H9 (cell line): ENCODE data around the gene ADSS1. TPM values are rescaled to one million over a fixed set of nuclear protein-coding genes. Genes with fewer than 3 reads are reported as not detected.

Experiments used
- DNase-seq: peaks from one replicate; pipeline ENCODE4 v3.0.0-alpha.2; 2017
- H2AFZ ChIP-seq: one replicate; pipeline ENCODE4 v1.6.1; 2013; ENCODE audit warnings: mild to moderate bottlenecking, low read length, control low read depth, moderate library complexity
- H2AK5ac ChIP-seq: 2 replicates; pipeline ENCODE4 v1.6.1; 2013; ENCODE audit warnings: low read length, control low read depth, mixed read lengths; ENCODE audit not compliant: insufficient read length
- H2BK120ac ChIP-seq: one replicate; pipeline ENCODE4 v1.6.1; 2013; ENCODE audit warnings: low read depth, mild to moderate bottlenecking, low read length, control low read depth, inconsistent platforms; ENCODE audit not compliant: poor library complexity, severe bottlenecking
- H2BK12ac ChIP-seq: 2 replicates; pipeline ENCODE4 v1.6.1; 2013; ENCODE audit warnings: low read length, control low read depth, mixed read lengths, low read depth; ENCODE audit not compliant: insufficient read length
- H2BK15ac ChIP-seq: 2 replicates; pipeline ENCODE4 v1.6.1; 2013; ENCODE audit warnings: low read depth, low read length, control low read depth
- H2BK20ac ChIP-seq: one replicate; pipeline ENCODE4 v1.6.1; 2013; ENCODE audit warnings: low read depth, mild to moderate bottlenecking, low read length, control low read depth, inconsistent platforms; ENCODE audit not compliant: poor library complexity, severe bottlenecking
- H2BK5ac ChIP-seq: 2 replicates; pipeline ENCODE4 v1.6.1; 2013; ENCODE audit warnings: low read length, control low read depth, mixed read lengths; ENCODE audit not compliant: insufficient read length
- H3K14ac ChIP-seq: 2 replicates; pipeline ENCODE4 v1.6.1; 2013; ENCODE audit warnings: low read length, control low read depth; ENCODE audit not compliant: insufficient read depth
- H3K18ac ChIP-seq: 2 replicates; pipeline ENCODE4 v1.6.1; 2013; ENCODE audit warnings: low read depth, mild to moderate bottlenecking, mixed read lengths, low read length, control low read depth; ENCODE audit not compliant: insufficient read length
- H3K23ac ChIP-seq: 2 replicates; pipeline ENCODE4 v1.6.1; 2013; ENCODE audit warnings: low read length, control low read depth, mixed read lengths, low read depth; ENCODE audit not compliant: insufficient read length
- H3K23me2 ChIP-seq: 2 replicates; pipeline ENCODE4 v1.6.1; 2013; ENCODE audit warnings: low read depth, mild to moderate bottlenecking, mixed read lengths, low read length, control low read depth; ENCODE audit not compliant: insufficient read length, poor library complexity, severe bottlenecking
- H3K27ac ChIP-seq: 2 replicates; pipeline ENCODE4 v1.5.1; 2013; ENCODE audit warnings: low read length, control low read depth, mixed read lengths, low read depth; ENCODE audit not compliant: insufficient read length
- H3K27me3 ChIP-seq: 2 replicates; pipeline ENCODE4 v1.6.1; 2013; ENCODE audit warnings: low read length, control low read depth, inconsistent platforms; ENCODE audit not compliant: insufficient read depth
- H3K4ac ChIP-seq: 2 replicates; pipeline ENCODE4 v1.6.1; 2013; ENCODE audit warnings: low read depth, mild to moderate bottlenecking, control low read depth, inconsistent platforms, low read length, moderate library complexity
- H3K4me1 ChIP-seq: 2 replicates; pipeline ENCODE4 v1.6.1; 2013; ENCODE audit warnings: low read length, control low read depth, inconsistent platforms; ENCODE audit not compliant: insufficient read depth
- H3K4me2 ChIP-seq: 2 replicates; pipeline ENCODE4 v1.6.1; 2013; ENCODE audit warnings: low read length, control low read depth, mixed read lengths; ENCODE audit not compliant: insufficient read length, insufficient read depth
- H3K56ac ChIP-seq: 2 replicates; pipeline ENCODE4 v1.6.1; 2013; ENCODE audit warnings: low read depth, mild to moderate bottlenecking, mixed read lengths, low read length, control low read depth; ENCODE audit not compliant: insufficient read length
- H3K79me1 ChIP-seq: 2 replicates; pipeline ENCODE4 v1.6.1; 2013; ENCODE audit warnings: low read depth, mild to moderate bottlenecking, moderate library complexity, low read length, control low read depth, inconsistent platforms; ENCODE audit not compliant: insufficient read depth, poor library complexity, severe bottlenecking
- H3K79me2 ChIP-seq: 2 replicates; pipeline ENCODE4 v1.6.1; 2013; ENCODE audit warnings: low read length, control low read depth, inconsistent platforms; ENCODE audit not compliant: insufficient read depth
- H3K9ac ChIP-seq: 2 replicates; pipeline ENCODE4 v1.6.1; 2013; ENCODE audit warnings: low read length, control low read depth, mixed read lengths; ENCODE audit not compliant: insufficient read length; ENCODE audit errors: extremely low read depth
- H3K9me3 ChIP-seq: one replicate; pipeline ENCODE4 v1.6.1; 2013; ENCODE audit warnings: low read depth, low read length, inconsistent platforms; ENCODE audit not compliant: control insufficient read depth
- H3T11ph ChIP-seq: one replicate; pipeline ENCODE4 v1.6.1; 2013; ENCODE audit warnings: mild to moderate bottlenecking, low read length, control low read depth, inconsistent platforms
- H4K20me1 ChIP-seq: one replicate; pipeline ENCODE4 v1.6.1; 2013; ENCODE audit not compliant: control insufficient read depth, insufficient read length, insufficient read depth
- H4K5ac ChIP-seq: 2 replicates; pipeline ENCODE4 v1.6.1; 2013; ENCODE audit warnings: low read depth, mild to moderate bottlenecking, mixed read lengths, low read length, control low read depth; ENCODE audit not compliant: insufficient read length
- H4K8ac ChIP-seq: replicated peaks from 2 replicates; pipeline ENCODE4 v1.6.1; 2013; ENCODE audit warnings: low read length, control low read depth, mixed read lengths, low read depth; ENCODE audit not compliant: insufficient read length
- H4K91ac ChIP-seq: 2 replicates; pipeline ENCODE4 v1.6.1; 2013; ENCODE audit warnings: low read depth, mild to moderate bottlenecking, moderate library complexity, mixed read lengths, low read length, control low read depth; ENCODE audit not compliant: insufficient read length
- H3K27ac Mint-ChIP-seq, 3 experiments: 2 replicates in 2 of 3; 3 replicates in 1 of 3; pipeline ENCODE4 v1.8.0; 2020 to 2021; ENCODE audit warnings: mixed read lengths in 3 of 3, mild to moderate bottlenecking in 1 of 3, moderate library complexity in 1 of 3
- H3K27me3 Mint-ChIP-seq: 2 replicates; pipeline ENCODE4 v1.8.0; 2021; ENCODE audit warnings: low read depth, mild to moderate bottlenecking, moderate library complexity, mixed read lengths
- H3K36me3 Mint-ChIP-seq, 3 experiments: 2 replicates in 2 of 3; 3 replicates in 1 of 3; pipeline ENCODE4 v1.8.0; 2020 to 2021; ENCODE audit warnings: low read depth in 3 of 3, mixed read lengths in 3 of 3; ENCODE audit not compliant: insufficient read depth in 1 of 3
- H3K4me1 Mint-ChIP-seq, 2 experiments: 2 replicates each; pipeline ENCODE4 v1.8.0; 2020; ENCODE audit warnings: mixed read lengths in 2 of 2
- H3K4me3 Mint-ChIP-seq, 2 experiments: 2 replicates in 1 of 2; 3 replicates in 1 of 2; pipeline ENCODE4 v1.8.0; 2020 to 2021; ENCODE audit warnings: mild to moderate bottlenecking in 2 of 2, mixed read lengths in 2 of 2, moderate library complexity in 1 of 2
- H3K9me3 Mint-ChIP-seq, 2 experiments: 2 replicates in 1 of 2; 3 replicates in 1 of 2; pipeline ENCODE4 v1.8.0; 2020; ENCODE audit warnings: mild to moderate bottlenecking in 2 of 2, mixed read lengths in 2 of 2, moderate library complexity in 1 of 2
- WGBS: extraction: QIAGEN DNeasy Blood & Tissue Kit; methylation state at CpG from one replicate; pipeline ENCODE4 v1.1.7; 2013; ENCODE audit warnings: missing lambda C conversion rate, low lambda C conversion rate, mixed read lengths; ENCODE audit not compliant: insufficient read length; ENCODE audit errors: extremely low coverage; 5-methylcytosine and 5-hydroxymethylcytosine counted together
- total RNA-seq: library from RNA; stranded (reverse); gene quantifications from 2 replicates; pipeline ENCODE4 v1.2.1, GENCODE V29; 2021
- TF ChIP-seq, protein P1 (sequence below): fragments of 200-600 bp; sonication (generic); conservative IDR thresholded peaks from 3 replicates; pipeline ENCODE4 v1.8.0; 2021; ENCODE audit warnings: antibody characterized with exemption, mild to moderate bottlenecking

ADSS1 gene
- total RNA-seq, 1 experiment from 2014 or later: 8.5 TPM

DNA sequence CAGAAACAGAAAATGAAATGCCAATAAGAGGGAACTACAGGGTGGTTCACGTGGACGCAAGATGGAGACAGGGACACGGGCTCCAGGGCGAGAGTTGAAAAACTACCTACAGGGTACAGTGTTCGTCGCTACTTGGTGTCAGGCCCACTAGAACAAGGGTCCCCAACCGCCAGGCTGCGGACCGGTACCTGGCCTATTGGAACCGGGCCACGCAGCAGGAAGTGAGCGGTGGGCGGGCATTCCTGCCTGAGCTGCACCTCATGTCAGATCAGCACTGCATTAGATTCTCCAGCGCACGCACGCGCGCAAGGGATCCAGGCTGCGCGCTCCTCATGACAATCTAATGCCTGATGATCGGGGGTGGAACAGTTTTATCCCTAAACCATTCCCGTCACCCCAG, 19.8 kb upstream of the ADSS1 start:
- Histone ChIP-seq H3K56ac (no peak overlapping the region), H2AK5ac (no peak overlapping the region), H3K14ac (no peak overlapping the region), H2BK12ac (no peak overlapping the region), H3K79me2 (no peaks in the 10 kb centered on the region), H4K5ac (no peak overlapping the region), H3K9ac (no peak overlapping the region), H4K91ac (no peak overlapping the region), H3K23me2 (no peaks in the 10 kb centered on the region), H3K79me1 (no peaks in the 10 kb centered on the region), H3K9me3 (no peaks in the 10 kb centered on the region), H2BK20ac (no peak overlapping the region), H2AFZ (no peak overlapping the region), H3T11ph (no peak overlapping the region), H4K8ac (no peak overlapping the region), H3K4me2 (no peak overlapping the region), H3K4me1 (no peaks in the 10 kb centered on the region), H4K20me1 (no peaks in the 10 kb centered on the region), H3K18ac (no peak overlapping the region), H3K23ac (no peak overlapping the region), H3K27me3 (no peaks in the 10 kb centered on the region), H3K4ac (no peak overlapping the region), H2BK5ac (no peak overlapping the region), H2BK15ac (no peak overlapping the region), H2BK120ac (no peak overlapping the region), H3K27ac (no peak overlapping the region)
- peaks cover 7 to 12% of the 10 kb centered on the region in 2 experiments for H3K9me3 Mint-ChIP-seq
- H3K36me3 Mint-ChIP-seq: peaks cover 23 to 28% (median 24%) of the 10 kb centered on the region in 3 experiments
- TF ChIP-seq, protein P1, sequence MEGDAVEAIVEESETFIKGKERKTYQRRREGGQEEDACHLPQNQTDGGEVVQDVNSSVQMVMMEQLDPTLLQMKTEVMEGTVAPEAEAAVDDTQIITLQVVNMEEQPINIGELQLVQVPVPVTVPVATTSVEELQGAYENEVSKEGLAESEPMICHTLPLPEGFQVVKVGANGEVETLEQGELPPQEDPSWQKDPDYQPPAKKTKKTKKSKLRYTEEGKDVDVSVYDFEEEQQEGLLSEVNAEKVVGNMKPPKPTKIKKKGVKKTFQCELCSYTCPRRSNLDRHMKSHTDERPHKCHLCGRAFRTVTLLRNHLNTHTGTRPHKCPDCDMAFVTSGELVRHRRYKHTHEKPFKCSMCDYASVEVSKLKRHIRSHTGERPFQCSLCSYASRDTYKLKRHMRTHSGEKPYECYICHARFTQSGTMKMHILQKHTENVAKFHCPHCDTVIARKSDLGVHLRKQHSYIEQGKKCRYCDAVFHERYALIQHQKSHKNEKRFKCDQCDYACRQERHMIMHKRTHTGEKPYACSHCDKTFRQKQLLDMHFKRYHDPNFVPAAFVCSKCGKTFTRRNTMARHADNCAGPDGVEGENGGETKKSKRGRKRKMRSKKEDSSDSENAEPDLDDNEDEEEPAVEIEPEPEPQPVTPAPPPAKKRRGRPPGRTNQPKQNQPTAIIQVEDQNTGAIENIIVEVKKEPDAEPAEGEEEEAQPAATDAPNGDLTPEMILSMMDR: no peak
- DNase-seq: no peak
- no CpG with 5 or more reads among the region's 22 CpGs for WGBS
- no peaks in the 10 kb centered on the region; the same call in 1 of the 2 replicates for H3K27me3 Mint-ChIP-seq
- H3K4me1 Mint-ChIP-seq: peaks cover 8 to 27% of the 10 kb centered on the region in 2 experiments
- H3K27ac Mint-ChIP-seq: no peak overlapping the region
- H3K4me3 Mint-ChIP-seq: no peak overlapping the region
